GM12892 (cell line): ENCODE measurements around the gene CUBN.

Source experiments
- POLR2A ChIP-seq: IDR thresholded peaks from 2 replicates; pipeline ENCODE4 v1.6.1; 2011; ENCODE audit warnings: low read depth, low read length, control low read depth
- TAF1 ChIP-seq: IDR thresholded peaks from 2 replicates; pipeline ENCODE4 v1.6.1; 2011; ENCODE audit warnings: low read depth, mild to moderate bottlenecking, control low read depth, low read length, borderline replicate concordance

GRCh38 chr10:17061418-17061817 lies 68.2 kb downstream of the CUBN start:
- no peak for TF ChIP-seq POLR2A
- TF ChIP-seq TAF1, result no peak
